NAMALWA (cell line): ENCODE results near the gene PHLPP2.

Experiments
- DNase-seq: peaks from one replicate; pipeline ENCODE4 v3.0.0-alpha.2; 2015; ENCODE audit warnings: low spot score

The PHLPP2 gene

GRCh38 chr16:71724320-71724751, at the start of gene PHLPP2:
Gene PHLPP2 (minus strand): TSS chr16:71724701. CDS start chr16:71714795, 9,906 bp downstream.
- no peak for DNase-seq

GRCh38 chr16:71771571-71771970, 47.1 kb upstream of the PHLPP2 start:
- DNase-seq: no peak

GRCh38 chr16:71769222-71769621, 44.7 kb upstream of the PHLPP2 start:
- no peak for DNase-seq

GRCh38 chr16:71767060-71767900, 42.8 kb upstream of the PHLPP2 start:
- no peak for DNase-seq

GRCh38 chr16:71762186-71762585, 37.7 kb upstream of the PHLPP2 start:
- DNase-seq: no peak

GRCh38 chr16:71761097-71761496, 36.6 kb upstream of the PHLPP2 start:
- DNase-seq: no peak

GRCh38 chr16:71758293-71758760, 33.8 kb upstream of the PHLPP2 start:
- no peak for DNase-seq

- no peak for DNase-seq
These were observed 30.2 kb upstream of the PHLPP2 start for GRCh38 chr16:71754652-71755051.

- no peak for DNase-seq
These were observed 29.6 kb upstream of the PHLPP2 start for GRCh38 chr16:71754108-71754507.

- no peak for DNase-seq
These were observed 23.7 kb upstream of the PHLPP2 start for GRCh38 chr16:71748226-71748625.

GRCh38 chr16:71746442-71747046, 22.0 kb upstream of the PHLPP2 start:
- DNase-seq: peak; percentile 78

GRCh38 chr16:71738855-71739254, 14.4 kb upstream of the PHLPP2 start:
- no peak for DNase-seq

GRCh38 chr16:71737501-71737900, 13.0 kb upstream of the PHLPP2 start:
- no peak for DNase-seq

GRCh38 chr16:71734511-71734910, 10.0 kb upstream of the PHLPP2 start:
- DNase-seq: no peak

GRCh38 chr16:71732587-71732986, 8.1 kb upstream of the PHLPP2 start:
- DNase-seq: no peak

- peak; percentile 78 for DNase-seq
These were observed 3.2 kb upstream of the PHLPP2 start for GRCh38 chr16:71727551-71728324.

GRCh38 chr16:71726476-71727315, 2.2 kb upstream of the PHLPP2 start:
- peak; percentile 68 for DNase-seq

GRCh38 chr16:71723537-71724319, 773 bp downstream of the PHLPP2 start:
- peak; percentile 82 for DNase-seq

- peak; percentile 74 for DNase-seq
These were observed 1.5 kb downstream of the PHLPP2 start for GRCh38 chr16:71722801-71723536.
